Ascending aorta (tissue), 2 donors: ENCODE measurements around the gene SUPV3L1. TPM values are rescaled to one million over a fixed set of nuclear protein-coding genes. Genes with fewer than 3 reads are reported as not detected.

ENCODE experiments used
- DNase-seq, 2 donors: peaks; one replicate each; pipeline ENCODE4 v3.0.0-alpha.2; 2019; ENCODE audit warnings: low spot score in 2 of 2
- H3K27ac ChIP-seq, 2 donors: fragments of 200-600 bp; sonication (generic); one replicate each; pipeline ENCODE4 v1.5.1; 2016 to 2017; ENCODE audit warnings: mild to moderate bottlenecking in 1 of 2
- H3K27me3 ChIP-seq: fragments of 200-600 bp; sonication (generic); one replicate; pipeline ENCODE4 v1.5.1; 2017
- H3K36me3 ChIP-seq, 2 donors: fragments of 200-600 bp; sonication (generic); one replicate each; pipeline ENCODE4 v1.5.1; 2016
- H3K4me1 ChIP-seq, 2 donors: fragments of 200-600 bp; sonication (generic); one replicate each; pipeline ENCODE4 v1.5.1; 2016 to 2017; ENCODE audit warnings: mild to moderate bottlenecking in 1 of 2
- H3K4me3 ChIP-seq, 2 donors: fragments of 200-600 bp; sonication (generic); one replicate each; pipeline ENCODE4 v1.5.1; 2016 to 2017; ENCODE audit warnings: mild to moderate bottlenecking in 1 of 2
- H3K9me3 ChIP-seq, 2 donors: fragments of 200-600 bp; sonication (generic); one replicate each; pipeline ENCODE4 v1.5.1; 2016
- CTCF ChIP-seq, 3 experiments: fragments of 200-600 bp in 2 of 3; fragments of 450-650 bp in 1 of 3; sonication (generic) in 2 of 3; IDR thresholded peaks; one replicate each; pipeline ENCODE4 v1.5.1; 2016 to 2019; ENCODE audit warnings: antibody characterized with exemption in 3 of 3, mild to moderate bottlenecking in 1 of 3, moderate library complexity in 1 of 3
- intact Hi-C: fragments of 100-400 bp; cut with DNase I; formaldehyde crosslinking; loops from one replicate; pipeline ENCODE4 v1.15.1; 2023
- total RNA-seq: library from RNA; depleted of rRNA; stranded (reverse); fragments of >200 nt; gene quantifications from one replicate; pipeline ENCODE4 v1.1.0, GENCODE V29; 2016

Gene SUPV3L1
- total RNA-seq, 1 donor from 2014 or later, result 4.6 TPM

- H3K27me3 ChIP-seq, result no peaks in the 10 kb centered on the region
- TF ChIP-seq CTCF (IDR thresholded peaks at IDR 0.05), result no peak
- H3K4me1 ChIP-seq, result no peaks in the 10 kb centered on the region
- no peak for DNase-seq
- intact Hi-C loops, result no loop called here
- no peaks in the 10 kb centered on the region for H3K9me3 ChIP-seq
- H3K27ac ChIP-seq, result no peak overlapping the region
- no peak overlapping the region for H3K4me3 ChIP-seq
- no peaks in the 10 kb centered on the region for H3K36me3 ChIP-seq
Observed at GRCh38 chr10:69218831-69219230, 38.8 kb downstream of the SUPV3L1 start.

- Histone ChIP-seq H3K27ac (no peak within 1 kb of the TSS), H3K4me3 (no peak within 1 kb of the TSS), H3K36me3 (no peaks in the 10 kb centered on the region), H3K9me3 (no peaks in the 10 kb centered on the region), H3K27me3 (no peaks in the 10 kb centered on the region), H3K4me1 (no peaks in the 10 kb centered on the region)
- TF ChIP-seq CTCF (IDR thresholded peaks at IDR 0.05), result no peak
- intact Hi-C loops, result no loop called here
- no peak for DNase-seq
Observed at GRCh38 chr10:69220041-69220451, 40.0 kb downstream of the SUPV3L1 start, which contains the start of gene HKDC1. Gene HKDC1, plus strand, starts transcription at chr10:69220332. Its CDS starts 104 bp downstream, at chr10:69220436.

DNA sequence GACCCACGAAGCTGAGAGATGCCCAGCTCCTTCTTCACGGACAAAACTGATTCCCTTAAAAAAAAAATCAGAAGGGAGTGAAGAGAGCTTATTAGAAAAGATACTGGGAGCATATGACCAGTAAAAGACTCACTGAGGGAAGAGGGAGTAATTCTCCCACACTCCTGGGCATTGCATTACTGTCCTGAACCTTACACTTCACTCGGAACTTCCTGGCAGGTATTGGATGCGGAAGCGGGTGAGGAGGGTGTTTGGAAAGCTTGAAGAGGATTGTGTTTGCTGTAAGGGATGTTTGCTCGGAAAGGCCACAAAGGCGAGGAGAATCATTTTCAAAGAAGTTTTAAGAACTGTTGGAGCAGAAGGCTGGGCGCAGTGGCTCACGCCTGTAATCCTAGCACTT lies 40.5 kb downstream of the SUPV3L1 start:
- Histone ChIP-seq H3K4me1 (no peaks in the 10 kb centered on the region), H3K9me3 (no peaks in the 10 kb centered on the region), H3K27ac (no peak overlapping the region), H3K4me3 (no peak overlapping the region), H3K36me3 (no peaks in the 10 kb centered on the region), H3K27me3 (no peaks in the 10 kb centered on the region)
- DNase-seq, result no peak
- no peak for TF ChIP-seq CTCF (IDR thresholded peaks at IDR 0.05)
- intact Hi-C loops, result no loop called here

- Histone ChIP-seq H3K27ac (no peak overlapping the region), H3K36me3 (no peaks in the 10 kb centered on the region), H3K4me1 (no peaks in the 10 kb centered on the region), H3K9me3 (no peaks in the 10 kb centered on the region), H3K4me3 (no peak overlapping the region), H3K27me3 (no peaks in the 10 kb centered on the region)
- intact Hi-C loops, result no loop called here
- TF ChIP-seq CTCF (IDR thresholded peaks at IDR 0.05), result peak in 2 of 3 experiments; percentile 46 to 47
- DNase-seq, result no peak
Observed at GRCh38 chr10:69222157-69223027, 42.4 kb downstream of the SUPV3L1 start.

DNA sequence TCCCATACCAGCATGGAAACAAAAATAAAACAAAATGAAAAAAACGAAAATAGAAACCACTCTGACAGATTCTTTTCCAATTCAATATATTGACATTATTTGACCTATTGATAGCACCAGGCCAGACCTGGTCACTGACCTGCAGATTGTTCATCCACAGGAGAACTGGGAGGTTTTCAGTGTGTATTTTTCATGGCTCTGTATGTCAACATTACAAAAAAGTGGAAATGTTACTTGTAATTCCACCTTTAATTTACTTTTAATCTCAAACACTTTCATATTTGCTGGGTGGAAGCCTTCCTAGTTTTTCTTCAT lies 43.0 kb downstream of the SUPV3L1 start:
- no peaks in the 10 kb centered on the region for H3K36me3 ChIP-seq
- H3K4me3 ChIP-seq, result no peak overlapping the region
- no peaks in the 10 kb centered on the region for H3K4me1 ChIP-seq
- DNase-seq, result no peak
- intact Hi-C loops, result no loop called here
- no peak for TF ChIP-seq CTCF (IDR thresholded peaks at IDR 0.05)
- no peaks in the 10 kb centered on the region for H3K27me3 ChIP-seq
- no peak overlapping the region for H3K27ac ChIP-seq
- H3K9me3 ChIP-seq, result no peaks in the 10 kb centered on the region
